Mucosa of stomach (tissue), 1 donor: ENCODE measurements around the gene ZNF516.

Source experiments
- H3K27me3 ChIP-seq: one replicate; pipeline ENCODE4 v1.7.0; 2013; ENCODE audit warnings: mild to moderate bottlenecking, low read length; ENCODE audit not compliant: control insufficient read depth, insufficient read depth
- H3K36me3 ChIP-seq: one replicate; pipeline ENCODE4 v1.7.0; 2013; ENCODE audit warnings: low read length; ENCODE audit not compliant: control insufficient read depth, insufficient read depth
- H3K4me1 ChIP-seq: one replicate; pipeline ENCODE4 v1.7.0; 2013; ENCODE audit warnings: mild to moderate bottlenecking, low read length; ENCODE audit not compliant: control insufficient read depth, insufficient read depth
- H3K4me3 ChIP-seq: one replicate; pipeline ENCODE4 v1.7.0; 2013; ENCODE audit warnings: low read length
- H3K9ac ChIP-seq: one replicate; pipeline ENCODE4 v1.7.0; 2013; ENCODE audit warnings: mild to moderate bottlenecking, low read length, moderate library complexity
- H3K9me3 ChIP-seq: one replicate; pipeline ENCODE4 v1.7.0; 2013; ENCODE audit warnings: mild to moderate bottlenecking, low read length, moderate library complexity; ENCODE audit not compliant: control insufficient read depth
- donor health status: Pancreatic carcinoma.

Gene ZNF516

DNA sequence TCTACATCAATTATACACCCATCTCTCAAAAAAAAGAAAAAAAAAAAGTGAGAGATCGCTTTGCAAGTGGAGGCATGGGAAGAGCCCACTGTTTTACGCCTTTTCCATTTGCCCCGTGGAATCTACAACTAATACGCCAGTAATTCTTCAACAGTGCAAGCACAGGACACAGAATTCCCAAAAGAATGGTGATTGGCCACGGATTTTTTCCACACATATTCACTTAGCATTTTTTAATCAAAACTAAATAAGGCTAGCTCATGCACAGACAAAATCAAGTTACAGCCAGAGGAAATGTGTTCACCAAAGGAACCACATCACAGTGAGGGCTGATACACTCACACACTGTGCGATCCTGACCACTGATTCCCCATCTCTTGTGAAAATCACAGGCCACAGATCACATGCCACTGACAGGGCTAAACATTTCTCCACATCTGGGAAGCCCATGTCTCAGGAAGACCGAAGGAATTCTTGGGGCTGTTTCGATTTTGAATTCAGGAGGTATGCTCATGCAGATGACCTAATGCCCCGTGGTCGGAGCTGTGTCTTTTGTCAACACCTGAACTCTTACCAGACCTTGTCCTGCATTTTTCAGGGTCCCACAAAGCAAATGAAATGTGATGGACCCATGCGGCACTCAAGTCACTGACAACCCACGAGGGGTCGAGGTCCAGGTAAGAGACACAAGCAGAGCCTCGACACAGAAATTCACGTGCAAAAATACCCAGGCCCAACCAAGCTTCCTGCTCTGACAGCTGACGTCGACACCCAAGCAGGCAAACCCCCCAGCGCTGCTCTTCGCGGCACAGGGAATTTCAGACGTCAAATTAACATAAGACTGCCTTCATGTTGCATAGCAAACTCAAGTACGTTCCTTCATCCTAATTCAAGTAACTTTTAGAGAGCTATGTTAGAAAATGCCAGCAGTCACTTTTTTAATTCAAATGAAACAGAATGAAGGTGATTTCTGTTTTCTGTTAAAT, 69.6 kb downstream of the ZNF516 start:
- H3K9ac ChIP-seq = no peak overlapping the region
- no peak overlapping the region for H3K4me3 ChIP-seq
- H3K36me3 ChIP-seq = no peaks in the 10 kb centered on the region
- H3K4me1 ChIP-seq = peaks cover 19% of the 10 kb centered on the region
- H3K9me3 ChIP-seq = no peaks in the 10 kb centered on the region
- no peaks in the 10 kb centered on the region for H3K27me3 ChIP-seq

DNA sequence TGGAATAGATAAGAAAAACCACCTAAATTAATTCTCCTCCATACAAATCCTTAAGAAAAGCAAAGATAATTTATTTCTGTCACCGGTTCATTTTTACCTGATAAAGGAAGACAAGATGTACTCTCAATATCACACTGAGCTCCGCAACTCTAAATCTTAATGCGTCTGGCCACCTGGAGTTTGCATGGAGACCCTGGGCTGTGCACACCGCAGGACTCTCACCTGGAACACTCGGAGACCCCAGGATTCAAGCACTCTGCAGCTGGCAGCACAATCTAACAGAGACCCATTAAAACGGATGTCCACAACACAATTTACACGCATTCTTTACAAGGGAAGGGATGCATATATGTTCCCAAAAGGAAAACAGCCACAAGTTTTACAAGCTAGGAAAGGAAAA, 72.2 kb downstream of the ZNF516 start:
- Histone ChIP-seq H3K27me3 (no peaks in the 10 kb centered on the region), H3K4me1 (peaks cover 12% of the 10 kb centered on the region), H3K9ac (no peak overlapping the region), H3K9me3 (no peaks in the 10 kb centered on the region), H3K36me3 (peaks cover 4% of the 10 kb centered on the region), H3K4me3 (no peak overlapping the region)

DNA sequence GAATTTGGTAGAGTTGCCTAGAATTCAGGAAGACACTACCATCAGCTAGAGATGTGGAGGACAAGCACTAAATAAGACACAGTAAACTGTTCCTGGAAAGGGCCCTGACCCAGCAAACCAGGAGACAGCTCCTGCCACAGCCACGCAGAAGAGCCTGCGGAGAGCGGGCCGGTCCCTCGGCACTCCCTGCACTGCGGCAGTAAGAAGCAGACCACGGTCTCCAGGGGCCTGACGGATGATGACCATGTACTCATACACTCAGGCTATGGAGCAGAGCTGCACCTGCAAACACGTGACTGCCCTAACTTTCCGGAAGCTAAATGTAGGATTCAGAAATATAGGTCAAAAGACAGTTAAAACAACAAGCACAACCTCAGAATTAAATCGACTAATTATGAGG, 72.9 kb downstream of the ZNF516 start:
- Histone ChIP-seq H3K9me3 (no peaks in the 10 kb centered on the region), H3K27me3 (no peaks in the 10 kb centered on the region), H3K4me1 (peaks cover 12% of the 10 kb centered on the region), H3K9ac (no peak overlapping the region), H3K4me3 (no peak overlapping the region), H3K36me3 (peaks cover 4% of the 10 kb centered on the region)

DNA sequence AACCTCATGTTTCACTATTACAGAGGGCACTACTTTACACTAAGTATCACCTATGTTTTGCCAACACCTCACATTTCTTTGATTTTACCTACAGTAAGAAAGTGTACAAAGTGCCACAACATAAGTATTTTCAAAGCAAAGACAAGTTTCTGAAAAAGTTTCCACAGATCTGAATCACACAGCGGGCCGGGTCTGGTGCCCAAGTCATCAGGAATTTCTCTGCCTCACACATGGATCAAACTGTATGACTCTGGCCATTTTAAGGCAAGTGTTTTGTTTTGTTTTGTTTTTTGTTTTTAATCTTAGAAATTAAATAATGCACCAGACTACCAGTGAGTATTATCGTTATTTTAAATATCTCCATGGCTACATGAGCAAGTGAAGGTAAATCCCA, 73.4 kb downstream of the ZNF516 start:
- Histone ChIP-seq H3K4me3 (no peak overlapping the region), H3K36me3 (peaks cover 4% of the 10 kb centered on the region), H3K4me1 (peaks cover 12% of the 10 kb centered on the region), H3K9ac (no peak overlapping the region), H3K9me3 (no peaks in the 10 kb centered on the region), H3K27me3 (no peaks in the 10 kb centered on the region)

DNA sequence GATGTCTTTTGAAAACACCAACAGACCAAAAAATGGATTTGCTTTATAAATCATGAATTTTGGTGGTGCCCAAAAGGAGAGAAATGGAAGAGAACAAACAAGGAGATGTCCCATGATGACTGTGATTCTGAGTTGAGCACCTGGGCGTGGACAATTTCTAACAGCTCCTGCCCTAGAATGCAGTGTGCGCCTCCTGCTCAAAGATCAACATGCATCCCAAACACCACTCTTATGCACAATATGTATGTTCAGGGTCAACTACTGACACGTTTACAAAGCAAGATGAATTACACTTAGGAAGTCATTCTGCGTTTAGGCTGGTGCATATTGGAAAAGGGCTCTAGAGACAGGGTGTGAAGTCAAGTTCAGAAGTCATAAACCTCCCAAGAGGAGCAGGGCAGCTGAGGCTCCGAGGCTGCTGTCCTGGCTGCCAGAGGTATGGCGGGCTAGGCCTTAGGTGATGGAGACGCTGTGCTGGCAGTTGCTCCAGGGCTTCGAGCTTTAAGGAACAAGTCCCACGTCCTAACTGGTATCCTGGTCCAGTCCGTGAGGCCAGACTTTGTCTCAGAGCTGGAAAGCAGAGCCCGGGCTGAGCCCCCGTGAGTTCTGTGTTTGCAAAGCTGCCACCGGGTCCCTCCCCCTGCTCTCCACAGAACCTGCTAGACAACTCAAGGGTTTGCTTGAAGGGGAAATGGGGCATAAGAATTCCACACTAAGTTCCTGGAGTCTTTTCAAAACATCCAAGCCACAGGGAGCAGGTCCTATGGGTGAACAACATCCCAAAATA, 74.0 kb downstream of the ZNF516 start:
- Histone ChIP-seq H3K9ac (no peak overlapping the region), H3K36me3 (peaks cover 4% of the 10 kb centered on the region), H3K9me3 (no peaks in the 10 kb centered on the region), H3K4me3 (no peak overlapping the region), H3K4me1 (peaks cover 12% of the 10 kb centered on the region), H3K27me3 (no peaks in the 10 kb centered on the region)

DNA sequence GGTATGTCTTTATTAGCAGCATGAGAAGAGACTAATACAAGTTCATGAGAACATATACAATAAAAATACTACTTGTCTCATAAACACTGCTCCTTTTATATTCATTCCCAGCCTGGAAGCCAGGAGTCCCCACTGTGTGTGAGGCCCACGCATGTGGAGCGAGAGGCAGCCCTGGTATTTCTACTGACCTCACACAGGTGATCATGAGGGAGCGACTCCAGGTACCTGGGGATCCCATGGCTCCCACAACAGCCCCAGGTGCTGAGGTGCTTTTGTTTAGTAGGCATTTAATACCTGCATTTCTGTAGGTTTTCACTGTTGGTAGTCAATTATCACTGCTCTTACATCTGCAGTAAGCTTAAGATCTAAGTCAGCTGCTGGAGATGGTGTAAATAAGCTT, 75.2 kb downstream of the ZNF516 start:
- H3K4me3 ChIP-seq = no peak overlapping the region
- no peaks in the 10 kb centered on the region for H3K27me3 ChIP-seq
- no peaks in the 10 kb centered on the region for H3K9me3 ChIP-seq
- H3K36me3 ChIP-seq = peaks cover 4% of the 10 kb centered on the region
- no peak overlapping the region for H3K9ac ChIP-seq
- peaks cover 12% of the 10 kb centered on the region for H3K4me1 ChIP-seq

DNA sequence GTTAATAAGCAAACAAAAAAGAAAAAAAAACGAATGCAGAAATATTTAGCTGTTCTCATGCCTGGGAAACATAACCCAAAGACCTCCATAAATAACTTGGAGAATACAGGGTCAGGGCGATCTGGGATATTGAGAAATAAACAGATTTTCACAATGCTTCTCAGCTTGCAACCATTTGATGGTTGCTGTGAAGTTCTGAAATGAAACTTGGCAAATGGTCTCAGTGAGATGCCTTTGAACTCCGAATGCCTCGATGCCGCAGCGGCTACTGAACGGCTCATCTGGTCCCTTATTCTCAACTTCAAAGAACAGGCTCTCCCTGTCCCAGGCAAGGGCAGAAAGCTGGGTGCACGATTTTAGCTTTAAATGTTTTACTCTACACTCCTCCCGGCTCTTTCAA, 78.1 kb downstream of the ZNF516 start:
- no peak overlapping the region for H3K4me3 ChIP-seq
- peaks cover 4% of the 10 kb centered on the region for H3K36me3 ChIP-seq
- H3K9me3 ChIP-seq = no peaks in the 10 kb centered on the region
- H3K9ac ChIP-seq = no peak overlapping the region
- H3K27me3 ChIP-seq = no peaks in the 10 kb centered on the region
- peaks cover 9% of the 10 kb centered on the region for H3K4me1 ChIP-seq

DNA sequence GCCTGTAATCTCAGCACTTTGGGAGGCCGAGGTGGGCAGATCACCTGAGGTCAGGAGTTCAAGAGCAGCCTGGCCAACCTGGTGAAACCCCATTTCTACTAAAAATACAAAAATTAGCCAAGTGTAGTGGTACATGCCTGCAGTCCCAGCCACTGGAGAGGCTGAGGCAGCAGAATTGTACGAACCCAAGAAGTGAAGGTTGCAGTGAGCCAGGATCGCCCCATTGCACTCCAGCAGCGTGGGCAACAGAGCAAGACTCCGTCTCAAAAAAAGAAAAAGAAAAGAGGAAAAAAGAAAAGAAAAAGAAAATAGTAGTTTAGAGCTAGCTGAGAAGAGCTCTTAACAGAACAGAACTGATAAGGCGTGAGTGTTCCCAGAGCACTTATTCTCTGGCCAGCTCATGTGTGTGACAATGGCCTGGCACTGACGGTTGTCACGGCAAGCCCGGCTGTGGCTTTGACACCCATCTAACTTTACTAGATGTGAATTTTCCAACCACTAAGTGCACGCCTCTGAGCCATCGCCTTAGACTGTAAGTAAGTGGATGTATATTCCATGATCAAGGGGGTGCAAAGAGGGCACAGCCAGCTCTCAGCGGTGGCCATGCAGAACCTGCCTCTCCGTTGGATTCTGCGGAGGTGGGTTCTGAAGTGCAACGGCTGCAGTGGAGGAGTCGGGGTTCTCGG, 80.0 kb downstream of the ZNF516 start:
- Histone ChIP-seq H3K4me3 (no peak overlapping the region), H3K9me3 (no peaks in the 10 kb centered on the region), H3K36me3 (peaks cover 4% of the 10 kb centered on the region), H3K9ac (no peak overlapping the region), H3K4me1 (no peaks in the 10 kb centered on the region), H3K27me3 (no peaks in the 10 kb centered on the region)

DNA sequence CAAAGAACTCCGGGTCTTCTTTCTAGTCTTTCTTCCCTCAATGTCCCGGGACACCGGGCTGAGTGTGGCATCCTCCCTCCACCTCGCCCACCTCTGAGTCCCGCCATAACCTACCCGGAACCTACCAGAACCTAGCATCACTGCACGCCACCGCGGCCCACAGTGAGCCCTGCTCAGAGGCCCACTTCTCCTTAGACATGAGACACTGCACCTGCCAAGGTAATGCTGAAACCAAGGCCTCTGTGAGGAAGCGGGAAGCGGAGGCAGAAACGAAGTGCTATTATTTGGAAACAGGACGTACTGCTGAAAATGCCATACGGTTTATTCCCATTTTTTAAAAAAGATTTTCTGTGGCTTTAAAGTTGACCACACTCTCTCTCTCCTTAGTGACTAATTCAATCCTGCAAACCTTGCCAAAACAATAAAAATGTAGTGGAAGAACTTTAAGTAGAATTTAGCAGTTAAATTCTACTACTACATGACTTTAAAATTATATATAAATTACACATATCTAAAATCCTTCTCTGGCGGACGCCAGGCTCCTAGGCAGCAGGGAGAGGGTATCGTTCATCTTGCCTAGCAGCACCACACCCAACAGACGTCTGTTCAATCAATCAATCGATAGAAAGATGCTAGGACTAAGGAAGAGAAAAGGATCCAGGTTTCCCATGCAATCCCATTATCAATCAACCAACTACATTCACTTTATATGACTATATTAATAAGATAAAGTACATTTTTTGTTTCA, 82.0 kb downstream of the ZNF516 start:
- peaks cover under 1% of the 10 kb centered on the region for H3K36me3 ChIP-seq
- H3K9ac ChIP-seq = no peak overlapping the region
- no peaks in the 10 kb centered on the region for H3K27me3 ChIP-seq
- no peaks in the 10 kb centered on the region for H3K9me3 ChIP-seq
- no peaks in the 10 kb centered on the region for H3K4me1 ChIP-seq
- no peak overlapping the region for H3K4me3 ChIP-seq

DNA sequence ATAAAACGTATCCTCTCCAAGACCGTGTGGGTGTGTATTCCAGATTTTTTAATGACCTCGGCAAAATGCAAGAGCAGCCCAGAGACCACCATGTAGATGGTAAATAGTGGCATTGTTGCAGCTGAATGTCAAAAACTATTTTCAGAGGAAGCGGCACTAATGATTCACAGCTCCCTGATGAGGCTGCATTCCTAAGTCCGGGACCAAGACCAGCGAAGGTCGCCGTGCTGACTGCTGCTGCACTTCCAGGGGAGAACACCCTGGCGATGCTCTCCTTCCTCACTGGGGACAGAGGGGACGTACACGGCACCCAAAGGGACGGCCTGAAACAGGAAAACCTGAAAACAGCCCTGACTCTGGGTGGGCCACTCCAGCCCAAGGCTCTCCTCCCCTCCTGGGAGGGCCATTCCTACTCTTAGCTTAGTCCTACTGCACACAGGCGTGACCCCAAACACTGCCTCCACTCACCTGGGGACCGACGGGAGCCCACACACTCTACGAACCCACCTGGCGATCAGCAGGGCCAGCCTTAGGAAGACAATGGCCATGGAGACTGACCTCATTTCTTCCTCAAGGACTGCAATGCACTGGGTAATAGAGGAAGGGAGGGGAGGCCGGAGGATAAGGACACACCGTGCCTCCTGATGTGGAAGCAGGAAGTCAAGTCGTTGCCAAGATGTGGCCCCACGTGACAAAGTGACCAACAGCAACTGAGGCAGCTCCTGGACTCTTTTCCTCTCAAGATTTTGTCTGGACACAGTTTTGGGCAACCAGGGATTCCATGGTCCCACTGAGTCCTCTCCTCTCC, 82.8 kb downstream of the ZNF516 start:
- no peaks in the 10 kb centered on the region for H3K9me3 ChIP-seq
- H3K9ac ChIP-seq = no peak overlapping the region
- no peaks in the 10 kb centered on the region for H3K27me3 ChIP-seq
- no peaks in the 10 kb centered on the region for H3K36me3 ChIP-seq
- H3K4me1 ChIP-seq = no peaks in the 10 kb centered on the region
- H3K4me3 ChIP-seq = no peak overlapping the region
